NCI-H1105 treated with DMSO at 0.1 percent for 48 hours (cell line): ENCODE data around the gene FEZ2.

ENCODE experiments used
- DNase-seq: peaks from one replicate; lab custom pipeline; 2025; lab: John Stamatoyannopoulos, UW

Gene FEZ2

GRCh38 chr2:36587101-36587500 lies 10.9 kb downstream of the FEZ2 start:
- no peak for DNase-seq

- DNase-seq: no peak
Observed at GRCh38 chr2:36586672-36587071, 11.3 kb downstream of the FEZ2 start.

GRCh38 chr2:36584148-36584794 lies 13.7 kb downstream of the FEZ2 start:
- DNase-seq: no peak

- no peak for DNase-seq
Observed at GRCh38 chr2:36582951-36583350, 15.0 kb downstream of the FEZ2 start.

- DNase-seq: no peak
Observed at GRCh38 chr2:36582538-36582937, 15.4 kb downstream of the FEZ2 start.

- DNase-seq: no peak
Observed at GRCh38 chr2:36579297-36579664, 18.7 kb downstream of the FEZ2 start.

- DNase-seq: no peak
Observed at GRCh38 chr2:36578343-36579296, 19.3 kb downstream of the FEZ2 start.

- DNase-seq: no peak
Observed at GRCh38 chr2:36577884-36578283, 20.1 kb downstream of the FEZ2 start.

- DNase-seq: no peak
Observed at GRCh38 chr2:36574560-36574959, 23.4 kb downstream of the FEZ2 start.

- DNase-seq: no peak
Observed at GRCh38 chr2:36573165-36573564, 24.8 kb downstream of the FEZ2 start.

GRCh38 chr2:36572719-36573059 lies 25.3 kb downstream of the FEZ2 start:
- no peak for DNase-seq

GRCh38 chr2:36572054-36572718 lies 25.8 kb downstream of the FEZ2 start:
- DNase-seq: no peak

GRCh38 chr2:36570416-36570815 lies 27.6 kb downstream of the FEZ2 start:
- DNase-seq: no peak

GRCh38 chr2:36569267-36569856 lies 28.6 kb downstream of the FEZ2 start:
- DNase-seq: no peak

GRCh38 chr2:36568516-36569246 lies 29.3 kb downstream of the FEZ2 start:
- DNase-seq: no peak

- DNase-seq: no peak
Observed at GRCh38 chr2:36567711-36568408, 30.1 kb downstream of the FEZ2 start.

GRCh38 chr2:36566887-36567286 lies 31.1 kb downstream of the FEZ2 start:
- DNase-seq: no peak

GRCh38 chr2:36565712-36566111 lies 32.3 kb downstream of the FEZ2 start:
- no peak for DNase-seq

GRCh38 chr2:36564377-36564930 lies 33.5 kb downstream of the FEZ2 start:
- no peak for DNase-seq

GRCh38 chr2:36562973-36563532 lies 34.9 kb downstream of the FEZ2 start:
- DNase-seq: no peak

GRCh38 chr2:36562240-36562639 lies 35.7 kb downstream of the FEZ2 start:
- no peak for DNase-seq
